Caco-2 (cell line): ENCODE data around the gene EIF2B5. TPM values are rescaled to one million over a fixed set of nuclear protein-coding genes. Genes with fewer than 3 reads are reported as not detected.

Experiments
- BruUV-seq: library from RNA; stranded (reverse); fragments of 400-500 nt; replicated peaks from 2 replicates; lab custom pipeline; 2021; lab: Mats Ljungman, UMichigan
- CTCF ChIA-PET: fragments of 300-600 bp; sonication (Branson Sonifier 250); formaldehyde crosslinking; loops from one replicate; lab custom pipeline; 2022; ENCODE audit warnings: antibody characterized with exemption; lab: Charles Lee
- POLR2A ChIA-PET: fragments of 300-600 bp; sonication (Branson Sonifier 250); formaldehyde crosslinking; loops from one replicate; lab custom pipeline; 2022; ENCODE audit warnings: antibody characterized with exemption; lab: Charles Lee
- DNase-seq, 2 experiments: peaks; one replicate each; pipeline versions ENCODE4 v3.0.0 to v3.0.0-alpha.2; 2020 to 2022
- H3K27me3 ChIP-seq: replicated peaks from 2 replicates; pipeline ENCODE4 v1.6.0; 2011; ENCODE audit warnings: low read length; ENCODE audit not compliant: control insufficient read depth, insufficient read depth
- H3K36me3 ChIP-seq: 2 replicates; pipeline ENCODE4 v1.5.1; 2011; ENCODE audit warnings: low read length; ENCODE audit not compliant: control insufficient read depth, insufficient read depth
- H3K4me1 ChIP-seq: fragments of 250-450 bp; sonication (Bioruptor Pico); 2 replicates; pipeline ENCODE4 v1.5.1; 2020; ENCODE audit warnings: mild to moderate bottlenecking
- H3K4me3 ChIP-seq: 2 replicates; pipeline ENCODE4 v1.5.1; 2011; ENCODE audit warnings: low read depth, mild to moderate bottlenecking, control low read depth, low read length
- H3K9me3 ChIP-seq: fragments of 250-450 bp; sonication (Bioruptor Pico); 2 replicates; pipeline ENCODE4 v1.5.1; 2020; ENCODE audit warnings: mild to moderate bottlenecking, moderate library complexity
- H3K27ac Mint-ChIP-seq: one replicate; pipeline ENCODE4 v1.8.0; 2022; ENCODE audit warnings: mixed read lengths; ENCODE audit not compliant: unreplicated experiment
- H3K27me3 Mint-ChIP-seq: one replicate; pipeline ENCODE4 v1.8.0; 2022; ENCODE audit warnings: mixed read lengths; ENCODE audit not compliant: insufficient read depth, unreplicated experiment
- H3K36me3 Mint-ChIP-seq: one replicate; pipeline ENCODE4 v1.8.0; 2022; ENCODE audit warnings: mild to moderate bottlenecking, mixed read lengths; ENCODE audit not compliant: insufficient read depth, unreplicated experiment
- H3K4me1 Mint-ChIP-seq: one replicate; pipeline ENCODE4 v1.8.0; 2022; ENCODE audit warnings: low read depth, mixed read lengths; ENCODE audit not compliant: unreplicated experiment
- H3K4me3 Mint-ChIP-seq: one replicate; pipeline ENCODE4 v1.8.0; 2022; ENCODE audit warnings: mild to moderate bottlenecking, moderate library complexity, mixed read lengths; ENCODE audit not compliant: unreplicated experiment
- H3K9me3 Mint-ChIP-seq: one replicate; pipeline ENCODE4 v1.8.0; 2022; ENCODE audit warnings: mixed read lengths; ENCODE audit not compliant: unreplicated experiment
- intact Hi-C: fragments of 100-400 bp; cut with micrococcal nuclease; formaldehyde crosslinking; loops from one replicate; pipeline ENCODE4 v1.10.0; 2022; ENCODE audit not compliant: unreplicated experiment
- total RNA-seq: library from RNA; stranded (reverse); gene quantifications from 2 replicates; pipeline ENCODE4 v1.2.3, GENCODE V29; 2022
- TF ChIP-seq, protein P1 (sequence below), 2 experiments: fragments of 200-600 bp in 1 of 2; IDR thresholded peaks; 1 replicate in 1 of 2; 2 replicates in 1 of 2; pipeline versions ENCODE4 v1.5.1 to v1.8.0; 2011 to 2022; ENCODE audit warnings: antibody characterized with exemption in 1 of 2, control low read depth in 1 of 2, inconsistent platforms in 1 of 2, low read depth in 1 of 2, low read length in 1 of 2, mild to moderate bottlenecking in 1 of 2, moderate library complexity in 1 of 2; ENCODE audit not compliant: insufficient read depth in 1 of 2, severe bottlenecking in 1 of 2, unreplicated experiment in 1 of 2

The EIF2B5 gene
- total RNA-seq, 1 experiment from 2014 or later, result 43.8 TPM

DNA sequence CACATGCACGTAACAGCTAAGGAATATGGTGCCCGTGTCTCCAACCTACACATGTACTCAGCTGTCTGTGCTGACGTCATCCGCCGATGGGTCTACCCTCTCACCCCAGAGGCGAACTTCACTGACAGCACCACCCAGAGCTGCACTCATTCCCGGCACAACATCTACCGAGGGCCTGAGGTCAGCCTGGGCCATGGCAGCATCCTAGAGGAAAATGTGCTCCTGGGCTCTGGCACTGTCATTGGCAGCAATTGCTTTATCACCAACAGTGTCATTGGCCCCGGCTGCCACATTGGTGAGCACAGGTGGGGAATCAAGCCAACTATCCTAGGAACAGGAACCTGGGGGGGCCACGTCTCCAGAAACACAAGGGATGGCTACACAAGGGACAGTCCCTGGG is 5.3 kb downstream of the EIF2B5 start:
- H3K4me3 ChIP-seq, result no peak overlapping the region
- no peaks in the 10 kb centered on the region for H3K9me3 ChIP-seq
- peaks cover 6% of the 10 kb centered on the region for H3K36me3 ChIP-seq
- POLR2A ChIA-PET, result no interaction called here
- intact Hi-C loops, result no loop called here
- no peak overlapping the region for H3K27ac Mint-ChIP-seq
- H3K9me3 Mint-ChIP-seq, result no peaks in the 10 kb centered on the region
- H3K4me3 Mint-ChIP-seq, result no peak overlapping the region
- peaks cover 9% of the 10 kb centered on the region; the same call in 1 of the 2 replicates for H3K4me1 ChIP-seq
- H3K36me3 Mint-ChIP-seq, result peaks cover 26% of the 10 kb centered on the region
- no peak for DNase-seq
- no peaks in the 10 kb centered on the region for H3K27me3 Mint-ChIP-seq
- CTCF ChIA-PET, result no interaction called here
- TF ChIP-seq, protein P1, sequence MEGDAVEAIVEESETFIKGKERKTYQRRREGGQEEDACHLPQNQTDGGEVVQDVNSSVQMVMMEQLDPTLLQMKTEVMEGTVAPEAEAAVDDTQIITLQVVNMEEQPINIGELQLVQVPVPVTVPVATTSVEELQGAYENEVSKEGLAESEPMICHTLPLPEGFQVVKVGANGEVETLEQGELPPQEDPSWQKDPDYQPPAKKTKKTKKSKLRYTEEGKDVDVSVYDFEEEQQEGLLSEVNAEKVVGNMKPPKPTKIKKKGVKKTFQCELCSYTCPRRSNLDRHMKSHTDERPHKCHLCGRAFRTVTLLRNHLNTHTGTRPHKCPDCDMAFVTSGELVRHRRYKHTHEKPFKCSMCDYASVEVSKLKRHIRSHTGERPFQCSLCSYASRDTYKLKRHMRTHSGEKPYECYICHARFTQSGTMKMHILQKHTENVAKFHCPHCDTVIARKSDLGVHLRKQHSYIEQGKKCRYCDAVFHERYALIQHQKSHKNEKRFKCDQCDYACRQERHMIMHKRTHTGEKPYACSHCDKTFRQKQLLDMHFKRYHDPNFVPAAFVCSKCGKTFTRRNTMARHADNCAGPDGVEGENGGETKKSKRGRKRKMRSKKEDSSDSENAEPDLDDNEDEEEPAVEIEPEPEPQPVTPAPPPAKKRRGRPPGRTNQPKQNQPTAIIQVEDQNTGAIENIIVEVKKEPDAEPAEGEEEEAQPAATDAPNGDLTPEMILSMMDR (IDR thresholded peaks at IDR 0.05; ENCODE audit: insufficient read depth in 1 of 2, low read depth in 1 of 2, low read length in 1 of 2, severe bottlenecking in 1 of 2, unreplicated experiment in 1 of 2), result no peak
- peaks cover 7% of the 10 kb centered on the region for H3K4me1 Mint-ChIP-seq
- no peaks in the 10 kb centered on the region for H3K27me3 ChIP-seq
- BruUV-seq, result no TSS peak

DNA sequence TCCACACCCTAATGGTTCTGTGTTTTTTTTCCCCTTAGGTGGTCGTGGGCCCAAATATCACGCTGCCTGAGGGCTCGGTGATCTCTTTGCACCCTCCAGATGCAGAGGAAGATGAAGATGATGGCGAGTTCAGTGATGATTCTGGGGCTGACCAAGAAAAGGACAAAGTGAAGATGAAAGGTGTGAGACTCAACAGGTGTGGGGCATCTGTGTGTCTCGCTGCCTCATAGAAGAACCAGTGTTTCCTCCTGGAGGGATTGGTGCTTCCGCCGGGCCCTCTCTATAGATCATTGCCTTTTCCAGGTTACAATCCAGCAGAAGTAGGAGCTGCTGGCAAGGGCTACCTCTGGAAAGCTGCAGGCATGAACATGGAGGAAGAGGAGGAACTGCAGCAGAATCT is 7.0 kb downstream of the EIF2B5 start:
- H3K36me3 ChIP-seq, result peaks cover 6% of the 10 kb centered on the region
- peaks cover 26% of the 10 kb centered on the region for H3K36me3 Mint-ChIP-seq
- intact Hi-C loops, result no loop called here
- H3K4me3 Mint-ChIP-seq, result no peak overlapping the region
- H3K27me3 ChIP-seq, result no peaks in the 10 kb centered on the region
- H3K9me3 Mint-ChIP-seq, result no peaks in the 10 kb centered on the region
- no peak overlapping the region for H3K27ac Mint-ChIP-seq
- BruUV-seq, result no TSS peak
- ChIA-PET POLR2A (no interaction called here), CTCF (no interaction called here)
- H3K4me1 Mint-ChIP-seq, result no peaks in the 10 kb centered on the region
- no peak for DNase-seq
- no peak overlapping the region for H3K4me3 ChIP-seq
- TF ChIP-seq, protein P1 (IDR thresholded peaks at IDR 0.05; ENCODE audit: insufficient read depth in 1 of 2, low read depth in 1 of 2, low read length in 1 of 2, severe bottlenecking in 1 of 2, unreplicated experiment in 1 of 2), result no peak
- H3K27me3 Mint-ChIP-seq, result no peaks in the 10 kb centered on the region
- no peaks in the 10 kb centered on the region for H3K9me3 ChIP-seq
- H3K4me1 ChIP-seq, result no peaks in the 10 kb centered on the region

DNA sequence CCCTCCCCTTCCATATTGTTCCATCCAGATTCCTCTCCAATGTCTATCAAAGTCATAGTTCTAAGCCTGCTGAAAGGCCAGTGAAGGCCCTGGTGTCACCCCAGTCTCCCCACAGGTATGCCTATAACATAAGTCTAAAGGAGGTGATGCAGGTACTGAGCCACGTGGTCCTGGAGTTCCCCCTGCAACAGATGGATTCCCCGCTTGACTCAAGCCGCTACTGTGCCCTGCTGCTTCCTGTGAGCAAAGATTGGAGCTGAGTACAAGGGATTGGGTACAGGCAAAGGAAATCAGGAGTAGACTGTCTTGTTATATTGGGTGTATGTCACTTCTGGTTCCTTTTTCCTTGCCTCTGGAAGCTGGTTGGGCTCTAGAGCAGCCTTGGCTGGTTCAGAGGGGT is 8.2 kb downstream of the EIF2B5 start:
- Mint-ChIP-seq H3K36me3 (peaks cover 27% of the 10 kb centered on the region), H3K27me3 (no peaks in the 10 kb centered on the region), H3K9me3 (no peaks in the 10 kb centered on the region), H3K4me1 (no peaks in the 10 kb centered on the region), H3K27ac (no peak overlapping the region), H3K4me3 (no peak overlapping the region)
- no TSS peak for BruUV-seq
- no peaks in the 10 kb centered on the region for H3K4me1 ChIP-seq
- no peaks in the 10 kb centered on the region for H3K9me3 ChIP-seq
- intact Hi-C loops, result no loop called here
- no peaks in the 10 kb centered on the region for H3K27me3 ChIP-seq
- POLR2A ChIA-PET, result no interaction called here
- DNase-seq, result no peak
- peaks cover 6% of the 10 kb centered on the region for H3K36me3 ChIP-seq
- CTCF ChIA-PET, result interaction anchor here (1.1 kb wide), 1 partner anchor 248 kb away, joined by 4 read pairs; no protein-coding TSS in a partner anchor
- no peak overlapping the region for H3K4me3 ChIP-seq
- TF ChIP-seq, protein P1 (IDR thresholded peaks at IDR 0.05; ENCODE audit: insufficient read depth in 1 of 2, low read depth in 1 of 2, low read length in 1 of 2, severe bottlenecking in 1 of 2, unreplicated experiment in 1 of 2), result no peak
